ENCODE data around the gene FAM200A.
"Not testable (repeated sequence)": the region's sequence is repeated elsewhere in the genome, so short reads cannot be mapped to it uniquely, and the experiment has no call there.

FAM200A gene

GRCh38 chr7:99551767-99552463, at the start of gene FAM200A:
Gene FAM200A, minus strand, starts transcription at chr7:99552114. Its CDS starts 3,707 bp downstream, at chr7:99548407.
- DNase-seq = peak; percentile 95

- DNase-seq = no peak
Measured at GRCh38 chr7:99599836-99600235, 47.9 kb upstream of the FAM200A start.

DNA sequence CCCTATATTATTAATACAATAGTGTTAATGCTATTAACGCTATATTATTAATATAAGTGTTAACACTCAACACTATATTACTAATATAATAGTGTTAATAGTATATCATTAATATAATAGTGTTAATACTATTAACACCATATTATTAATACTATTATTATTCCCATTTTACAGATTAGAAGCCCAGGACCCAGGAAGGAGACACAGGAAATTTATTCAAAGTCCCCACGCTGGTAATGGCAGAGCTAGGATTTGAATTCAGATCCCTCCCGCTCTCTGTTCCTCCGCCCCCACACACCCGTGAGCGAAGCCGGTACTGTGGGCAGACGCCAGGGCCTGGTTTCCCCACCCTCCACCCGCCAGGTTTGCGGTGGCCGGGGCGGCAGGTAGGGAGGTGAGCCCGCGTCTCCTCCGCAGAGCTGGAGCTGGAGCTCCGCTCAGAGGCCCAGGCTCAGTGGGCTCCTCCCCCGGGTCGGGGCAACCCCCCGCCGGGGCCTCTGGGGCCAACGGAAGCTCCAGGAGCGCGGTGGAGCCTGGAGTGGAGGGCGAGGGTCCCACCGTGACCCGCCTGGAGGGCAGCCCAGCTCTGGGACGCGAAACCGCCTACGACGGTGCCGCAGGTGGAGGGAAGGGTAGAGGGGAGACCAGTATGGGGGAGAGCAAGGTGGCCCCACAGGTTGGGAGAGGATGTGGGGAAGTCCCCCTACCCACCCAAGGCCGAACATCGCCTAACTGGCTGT, 46.0 kb upstream of the FAM200A start, which contains the start of gene TMEM225B:
TSS of gene TMEM225B (plus strand) at position 506 of the 740 bp plus-strand sequence. CDS start 6,122 bp downstream, outside the sequence.
- no peak for DNase-seq

DNA sequence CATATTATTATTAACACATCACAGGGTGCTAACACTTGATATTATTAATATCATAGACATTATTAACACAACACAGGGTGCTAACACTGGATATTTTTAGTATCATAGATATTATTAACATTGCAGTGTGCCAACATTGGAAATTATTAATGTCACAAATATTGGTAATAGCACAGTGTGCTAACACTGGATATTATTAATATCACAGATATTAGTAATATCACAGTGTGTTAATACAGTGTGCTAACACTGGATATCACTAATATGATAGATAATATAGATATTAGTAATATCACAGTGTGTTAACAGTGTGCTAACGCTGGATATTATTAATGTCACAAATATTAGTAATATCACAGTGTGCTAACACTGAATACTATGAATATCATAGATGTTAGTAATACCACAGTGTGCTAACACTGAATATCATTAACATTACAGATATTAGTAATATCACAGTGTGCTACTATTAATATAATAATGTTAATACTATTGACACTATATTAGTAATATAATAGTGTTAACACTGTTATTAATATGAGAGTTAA, 44.6 kb upstream of the FAM200A start:
- no peak for DNase-seq

DNA sequence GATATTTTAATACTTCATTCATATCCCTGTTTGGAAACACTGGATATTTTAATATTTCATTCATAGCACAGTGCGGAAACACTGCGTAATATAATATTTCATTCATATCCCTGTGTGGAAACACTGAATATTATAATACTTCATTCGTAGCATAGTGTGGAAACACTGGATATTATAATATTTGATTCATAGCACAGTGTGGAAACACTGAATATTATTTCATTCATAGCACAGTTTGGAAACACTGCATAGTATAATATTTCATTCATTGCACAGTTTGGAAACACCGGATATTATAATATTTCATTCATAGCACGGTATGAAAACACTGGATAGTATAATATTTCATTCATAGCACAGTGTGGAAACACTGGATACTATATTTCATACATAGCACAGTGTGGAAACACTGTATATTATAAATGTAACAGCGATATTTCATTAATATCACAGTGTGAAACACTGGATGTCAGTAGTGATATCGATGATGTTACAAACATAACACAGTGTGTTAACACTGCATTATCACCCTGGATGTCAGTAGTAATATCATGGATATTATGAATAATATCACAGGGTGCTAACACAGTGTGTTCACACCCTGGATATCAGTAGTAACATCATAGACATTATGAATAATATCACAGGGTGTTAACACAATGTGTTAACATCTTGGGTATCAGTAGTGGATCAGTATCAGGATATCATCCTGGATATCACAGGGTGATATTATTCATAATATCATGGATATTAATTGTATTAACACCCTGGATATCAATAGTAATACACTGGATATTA, 43.2 kb upstream of the FAM200A start:
- DNase-seq = no peak

GRCh38 chr7:99588868-99589267, 37.0 kb upstream of the FAM200A start:
- DNase-seq = no peak

- not testable (repeated sequence) for DNase-seq
Measured at GRCh38 chr7:99580778-99581332, 28.9 kb upstream of the FAM200A start.

DNA sequence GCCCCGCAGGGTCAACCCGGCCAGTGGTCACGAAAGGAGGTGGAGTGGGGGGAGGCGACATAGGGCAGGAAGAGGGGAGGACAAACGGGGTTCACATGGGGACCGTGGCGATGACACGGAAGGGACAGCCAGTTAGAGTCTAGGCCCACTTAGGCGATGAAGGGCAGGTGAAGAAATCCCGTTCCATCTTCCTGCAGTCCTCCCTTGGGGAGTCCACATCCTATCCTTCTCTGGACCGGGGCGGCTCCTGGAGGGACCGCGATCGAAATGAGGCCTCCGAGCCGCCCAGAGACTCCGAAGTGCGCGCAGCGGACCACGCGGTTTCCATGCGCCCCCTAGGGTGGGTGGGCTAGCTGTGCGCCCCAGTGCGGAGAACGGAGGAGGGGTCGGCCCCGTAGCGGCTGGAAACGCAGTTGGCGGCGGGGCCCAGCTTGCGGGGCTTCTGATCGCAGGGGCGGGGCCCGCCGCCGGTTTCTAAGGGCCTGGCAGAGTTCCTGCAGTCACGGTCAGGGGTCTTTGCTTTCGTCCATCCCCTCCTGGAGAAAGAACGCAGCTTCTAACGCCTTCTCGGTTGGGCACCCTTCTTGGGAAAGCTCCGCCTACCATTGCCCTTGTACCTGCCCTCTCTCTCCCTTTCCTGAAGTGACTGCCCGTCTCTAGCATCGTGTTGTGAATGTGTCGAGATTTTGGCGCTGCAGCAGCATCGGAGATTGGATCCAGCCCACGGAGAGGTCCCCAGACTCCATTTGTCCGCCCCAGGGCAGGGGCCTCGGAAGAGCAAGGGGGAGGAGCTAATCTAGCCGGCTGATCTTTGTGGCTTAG, 28.3 kb upstream of the FAM200A start:
- DNase-seq = peak; percentile 56

DNA sequence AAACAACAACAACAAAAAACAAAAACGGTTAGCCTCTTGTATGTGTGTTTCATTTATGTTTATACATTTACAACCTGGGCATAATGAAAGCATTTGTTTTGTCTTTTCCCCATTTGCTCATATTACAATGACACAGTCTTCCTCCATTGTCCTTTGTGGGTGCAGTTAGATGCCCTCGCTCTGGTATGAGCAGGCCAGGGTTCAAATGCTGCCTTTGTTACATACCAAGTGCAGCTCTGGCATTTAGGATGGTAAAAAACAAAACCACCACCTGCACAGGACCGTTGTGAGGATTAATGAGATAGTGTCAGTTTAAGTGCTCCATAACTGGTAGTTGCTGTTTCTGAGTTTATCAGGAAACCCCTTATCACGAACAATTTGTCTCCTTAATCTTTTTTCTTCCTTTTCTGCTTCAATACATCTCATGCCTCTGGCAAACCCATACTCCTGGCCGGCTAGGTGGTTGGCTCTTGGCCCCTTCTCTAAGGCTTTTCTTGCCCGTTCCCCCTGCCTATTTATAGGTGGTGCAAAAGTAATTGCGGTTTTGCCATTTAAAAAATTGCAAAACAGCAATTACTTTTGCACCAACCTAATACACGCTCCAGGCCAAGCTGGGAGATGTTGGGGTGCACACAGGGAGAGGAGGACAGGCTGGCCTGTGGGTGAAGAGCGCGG, 27.5 kb upstream of the FAM200A start:
- DNase-seq = peak; percentile 3

GRCh38 chr7:99576251-99576650, 24.3 kb upstream of the FAM200A start:
- DNase-seq = no peak

- no peak for DNase-seq
Measured at GRCh38 chr7:99573257-99573656, 21.3 kb upstream of the FAM200A start.

DNA sequence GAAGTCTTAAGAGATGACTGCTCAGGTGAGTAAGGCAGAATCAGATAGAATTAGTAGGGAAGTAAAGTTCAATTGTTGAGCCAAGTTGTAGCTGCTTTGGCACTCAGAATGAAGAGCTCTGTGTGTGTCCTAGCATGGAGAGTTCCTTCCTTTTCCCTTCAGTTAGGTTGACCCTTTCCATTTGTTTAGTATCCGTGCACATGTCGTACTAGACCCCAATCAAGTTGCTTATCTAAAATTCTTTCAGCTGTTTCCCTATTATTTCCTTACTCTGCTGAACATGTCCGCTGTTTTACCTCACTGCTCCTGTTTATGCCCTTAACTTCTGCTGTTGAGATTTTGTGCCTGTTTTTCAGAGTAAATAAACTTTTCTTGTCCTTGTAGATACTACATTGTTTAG, 19.9 kb upstream of the FAM200A start:
- DNase-seq = no peak

DNA sequence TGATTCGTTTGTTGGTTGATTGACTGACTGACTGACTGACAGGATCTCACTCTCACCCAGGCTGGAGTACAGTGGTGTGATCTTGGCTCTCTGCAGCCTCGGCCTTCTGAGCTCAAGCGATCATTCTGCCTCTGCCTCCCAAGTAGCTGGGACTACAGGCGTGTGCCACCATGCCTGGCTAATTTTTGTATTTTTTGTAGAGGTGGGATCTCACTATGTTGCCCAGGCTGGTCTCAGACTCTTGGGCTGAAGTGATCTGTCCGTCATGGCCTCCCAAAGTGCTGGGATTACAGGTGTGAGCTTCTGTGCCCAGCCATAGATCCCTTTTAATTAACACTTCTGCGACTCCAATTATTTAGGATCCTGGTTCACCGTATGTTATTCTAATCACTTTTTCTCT, 16.9 kb upstream of the FAM200A start:
- DNase-seq = not testable (repeated sequence)

- DNase-seq = no peak
Measured at GRCh38 chr7:99563650-99564049, 11.7 kb upstream of the FAM200A start.

GRCh38 chr7:99562832-99563231, 10.9 kb upstream of the FAM200A start:
- DNase-seq = no peak

- no peak for DNase-seq
Measured at GRCh38 chr7:99562114-99562784, 10.3 kb upstream of the FAM200A start.

DNA sequence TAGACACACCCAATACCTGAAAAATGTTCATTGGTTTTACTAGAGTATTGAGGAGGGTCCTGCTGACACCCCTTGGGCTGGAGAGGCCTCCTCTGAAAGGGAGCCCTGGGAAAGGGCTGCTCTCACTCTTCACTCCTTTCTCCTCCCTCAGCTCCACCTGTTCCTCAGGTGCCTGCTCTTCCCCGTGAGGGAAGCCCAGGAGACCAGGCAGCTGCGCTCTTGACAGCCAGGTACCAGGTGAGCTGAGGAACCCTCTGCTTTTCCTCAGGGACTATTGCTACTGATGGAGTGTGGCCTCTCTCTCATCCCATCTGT, 9.8 kb upstream of the FAM200A start:
- no peak for DNase-seq

DNA sequence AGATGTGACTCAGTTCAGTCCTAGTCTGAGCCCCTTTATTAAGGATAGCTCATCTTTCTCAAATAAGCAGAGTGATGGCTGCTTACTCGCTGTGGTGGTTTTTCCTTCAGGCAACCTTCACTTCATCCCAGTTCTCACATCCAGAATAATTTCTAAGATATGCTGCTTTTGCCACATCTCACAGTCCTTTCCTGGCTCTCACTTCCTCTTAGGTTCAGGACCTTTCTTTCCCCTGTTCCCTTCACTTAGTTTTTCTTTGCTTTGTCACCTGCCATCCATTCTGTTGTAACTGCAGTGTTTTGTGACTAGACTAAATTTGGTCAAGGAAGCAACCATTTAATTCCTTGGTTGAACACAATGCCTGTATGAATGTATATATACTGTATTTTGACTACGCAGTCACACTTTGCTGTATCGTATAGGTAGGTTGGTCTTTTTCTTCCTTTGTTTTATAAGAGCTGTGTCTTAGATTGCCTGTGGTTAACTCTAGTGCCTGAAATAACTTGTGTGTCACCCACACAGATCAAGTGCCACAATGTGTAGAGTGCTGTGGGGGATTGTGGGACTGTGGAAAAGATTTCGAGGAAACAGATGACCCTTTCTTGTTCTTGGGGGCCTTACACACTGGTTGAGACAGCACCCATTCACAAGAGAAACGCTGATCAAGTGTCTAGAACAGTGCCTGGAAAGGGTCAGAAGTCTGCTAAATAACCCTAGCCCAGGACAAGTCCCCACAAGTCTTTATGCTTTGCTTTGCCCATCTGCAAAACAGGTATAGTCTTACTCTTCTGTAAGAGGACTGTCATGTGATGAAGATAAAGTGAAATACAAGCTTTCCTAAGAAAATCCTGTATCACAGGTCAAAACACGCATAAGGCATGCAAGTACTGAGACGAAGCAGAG, 9.2 kb upstream of the FAM200A start:
- DNase-seq = no peak

- no peak for DNase-seq
Measured at GRCh38 chr7:99559175-99559915, 7.4 kb upstream of the FAM200A start.
